G401 (cell line): ENCODE results near the gene FAM181A. TPM values are rescaled to one million over a fixed set of nuclear protein-coding genes. Genes with fewer than 3 reads are reported as not detected.

Experiments used
- DNase-seq: peaks from one replicate; pipeline ENCODE4 v3.0.0-alpha.2; 2015; ENCODE audit warnings: low spot score
- in situ Hi-C: cut with HindIII; loops from 2 replicates; pipeline ENCODE4 v1.10.0; 2016; ENCODE audit warnings: low sequenced_read_pairs, mixed read lengths
- total RNA-seq: library from RNA; depleted of rRNA; stranded (reverse); fragments of >200 nt; shearing (Covaris generic); gene quantifications from 2 replicates; pipeline ENCODE4 v1.2.3, GENCODE V29; 2014; rRNA removed

Gene FAM181A
- total RNA-seq, 1 experiment from 2014 or later: not detected

- no peak for DNase-seq
These were observed 44.5 kb downstream of the FAM181A start for GRCh38 chr14:93971635-93972027.

GRCh38 chr14:93972618-93973205 lies 45.6 kb downstream of the FAM181A start:
- in situ Hi-C loops: no loop called here
- no peak for DNase-seq

More at GRCh38 chr14:93971635-93972027, 44.5 kb downstream of the FAM181A start:
- in situ Hi-C loops: no loop called here

- no peak for DNase-seq
- in situ Hi-C loops: no loop called here
These were observed 46.5 kb downstream of the FAM181A start for GRCh38 chr14:93973607-93974006.

GRCh38 chr14:93974299-93974698 lies 47.2 kb downstream of the FAM181A start:
- in situ Hi-C loops: no loop called here
- DNase-seq: no peak

GRCh38 chr14:93974833-93975232 lies 47.7 kb downstream of the FAM181A start:
- no peak for DNase-seq
- in situ Hi-C loops: no loop called here

GRCh38 chr14:93975791-93976476 lies 48.8 kb downstream of the FAM181A start:
- in situ Hi-C loops: no loop called here
- no peak for DNase-seq

- in situ Hi-C loops: no loop called here
- no peak for DNase-seq
These were observed 49.4 kb downstream of the FAM181A start, which contains the start of gene ASB2 for GRCh38 chr14:93976477-93977057. ASB2 (minus strand) TSS chr14:93976570; CDS start chr14:93964539, 12,031 bp downstream.

- no peak for DNase-seq
- in situ Hi-C loops: no loop called here
These were observed 50.0 kb downstream of the FAM181A start for GRCh38 chr14:93977171-93977570.

- no peak for DNase-seq
- in situ Hi-C loops: no loop called here
These were observed 50.8 kb downstream of the FAM181A start for GRCh38 chr14:93977790-93978581.

- no peak for DNase-seq
- in situ Hi-C loops: no loop called here
These were observed 51.6 kb downstream of the FAM181A start for GRCh38 chr14:93978735-93979134.

Other genes with a start within 250 kb of the FAM181A start
- not detected in 2 replicates for gene PRIMA1, start 138.9 kb upstream of the FAM181A start, total RNA-seq
- 7.9 and 9.9 TPM in 2 replicates for gene ASB2, start 49.2 kb downstream of the FAM181A start, total RNA-seq
- not detected in 2 replicates for gene CCDC197, start 70.0 kb downstream of the FAM181A start, total RNA-seq
- gene OTUB2, start 99.0 kb downstream of the FAM181A start, total RNA-seq: 1.5 and 3.3 TPM in 2 replicates
- gene DDX24, start 153.9 kb downstream of the FAM181A start, total RNA-seq: 98.8 and 145 TPM in 2 replicates
- gene IFI27L1, start 154.0 kb downstream of the FAM181A start, total RNA-seq: 7.9 and 20.6 TPM in 2 replicates
- not detected in 2 replicates for gene IFI27, start 183.4 kb downstream of the FAM181A start, total RNA-seq
- 92.3 and 158 TPM in 2 replicates for gene IFI27L2, start 202.3 kb downstream of the FAM181A start, total RNA-seq
- gene PPP4R4, start 247.0 kb downstream of the FAM181A start, total RNA-seq: 2.1 and 4.7 TPM in 2 replicates